Esophagus squamous epithelium (tissue), 5 donors: ENCODE data around the gene AFG3L2. TPM values are rescaled to one million over a fixed set of nuclear protein-coding genes. Genes with fewer than 3 reads are reported as not detected.

Experiments
- DNase-seq: peaks from one replicate; lab custom pipeline; 2025; lab: John Stamatoyannopoulos, UW
- H3K27ac ChIP-seq, 4 donors: fragments of 200-600 bp; sonication (generic); one replicate each; pipeline ENCODE4 v1.5.1; 2016 to 2019; ENCODE audit warnings: mild to moderate bottlenecking in 1 of 4
- H3K27me3 ChIP-seq, 4 donors: fragments of 200-600 bp; sonication (generic); 1 replicate in 3 of 4; 2 replicates in 1 of 4; pipeline versions ENCODE4 v1.5.1 to v1.6.0; 2017 to 2021; ENCODE audit warnings: antibody characterized with exemption in 1 of 4
- H3K36me3 ChIP-seq, 3 donors: fragments of 200-600 bp; sonication (generic); one replicate each; pipeline ENCODE4 v1.5.1; 2016 to 2019
- H3K4me1 ChIP-seq, 3 donors: fragments of 200-600 bp; sonication (generic); one replicate each; pipeline ENCODE4 v1.5.1; 2017 to 2019
- H3K4me3 ChIP-seq, 4 donors: fragments of 200-600 bp; sonication (generic); 1 replicate in 3 of 4; 2 replicates in 1 of 4; pipeline ENCODE4 v1.5.1; 2016 to 2019; ENCODE audit warnings: mild to moderate bottlenecking in 2 of 4, moderate library complexity in 1 of 4
- H3K9me3 ChIP-seq, 3 donors: fragments of 200-600 bp; sonication (generic); one replicate each; pipeline ENCODE4 v1.5.1; 2016 to 2019
- POLR2A ChIP-seq, 4 donors: fragments of 450-650 bp; IDR thresholded peaks; one replicate each; pipeline ENCODE4 v1.6.1; 2017; ENCODE audit warnings: antibody characterized with exemption in 4 of 4, mild to moderate bottlenecking in 4 of 4, moderate library complexity in 3 of 4
- WGBS, 2 donors: methylation state at CpG; one replicate each; pipeline ENCODE4 v1.1.5; 2018; 5-methylcytosine and 5-hydroxymethylcytosine counted together
- intact Hi-C: fragments of 100-400 bp; cut with DNase I; formaldehyde crosslinking; loops from one replicate; pipeline ENCODE4 v1.15.0; 2022
- total RNA-seq, 4 donors: library from RNA; depleted of rRNA; stranded (reverse); fragments of >200 nt; gene quantifications; one replicate each; pipeline ENCODE4 v1.1.0, GENCODE V29; 2016
- TF ChIP-seq, protein P1 (sequence below), 6 experiments: fragments of 450-650 bp in 4 of 6; fragments of 200-600 bp in 2 of 6; sonication (generic) in 2 of 6; IDR thresholded peaks; one replicate each; pipeline ENCODE4 v1.5.1; 2016 to 2019; ENCODE audit warnings: antibody characterized with exemption in 6 of 6, mild to moderate bottlenecking in 4 of 6, moderate library complexity in 4 of 6
- donor health status: DM: yes; HTN: yes; CAD: no.

Gene AFG3L2
- total RNA-seq, 4 donors from 2014 or later: 41.5 to 62.9 (median 58.1) TPM

DNA sequence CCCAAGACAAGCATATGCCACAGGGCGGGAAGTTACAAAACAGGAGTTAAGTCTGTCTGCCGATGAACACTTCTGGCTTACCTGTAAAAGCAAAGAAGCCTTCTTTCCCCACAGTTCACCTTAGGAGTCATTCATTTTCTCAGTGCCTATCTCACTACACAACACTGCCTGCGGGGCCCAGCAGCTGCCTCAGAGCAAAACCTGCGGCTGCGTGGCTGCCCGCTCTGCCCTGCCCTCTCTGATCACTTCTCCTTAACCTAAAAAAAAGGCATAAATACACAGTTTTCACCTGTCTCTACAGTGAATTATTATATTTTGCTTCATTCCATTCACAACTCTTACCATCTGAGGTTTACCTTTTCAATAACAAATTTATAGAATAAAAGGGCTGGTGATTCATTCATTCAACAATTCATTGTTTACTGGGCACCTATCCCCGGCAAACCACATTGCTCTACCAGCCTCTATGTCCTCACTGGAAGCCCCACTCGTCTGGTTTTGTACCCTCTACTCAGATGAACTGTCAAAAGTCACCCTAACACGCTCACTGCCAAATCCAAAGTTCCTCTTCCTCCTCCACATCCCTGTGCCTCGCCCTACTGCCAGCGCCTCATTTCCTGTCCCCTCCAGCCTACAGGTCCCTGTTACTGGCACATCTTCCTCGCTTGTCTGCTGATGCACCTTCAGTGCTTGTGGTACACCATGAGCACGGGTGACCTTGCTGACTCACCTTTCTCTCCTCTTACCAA, 31.4 kb downstream of the AFG3L2 start:
- TF ChIP-seq, protein P1, sequence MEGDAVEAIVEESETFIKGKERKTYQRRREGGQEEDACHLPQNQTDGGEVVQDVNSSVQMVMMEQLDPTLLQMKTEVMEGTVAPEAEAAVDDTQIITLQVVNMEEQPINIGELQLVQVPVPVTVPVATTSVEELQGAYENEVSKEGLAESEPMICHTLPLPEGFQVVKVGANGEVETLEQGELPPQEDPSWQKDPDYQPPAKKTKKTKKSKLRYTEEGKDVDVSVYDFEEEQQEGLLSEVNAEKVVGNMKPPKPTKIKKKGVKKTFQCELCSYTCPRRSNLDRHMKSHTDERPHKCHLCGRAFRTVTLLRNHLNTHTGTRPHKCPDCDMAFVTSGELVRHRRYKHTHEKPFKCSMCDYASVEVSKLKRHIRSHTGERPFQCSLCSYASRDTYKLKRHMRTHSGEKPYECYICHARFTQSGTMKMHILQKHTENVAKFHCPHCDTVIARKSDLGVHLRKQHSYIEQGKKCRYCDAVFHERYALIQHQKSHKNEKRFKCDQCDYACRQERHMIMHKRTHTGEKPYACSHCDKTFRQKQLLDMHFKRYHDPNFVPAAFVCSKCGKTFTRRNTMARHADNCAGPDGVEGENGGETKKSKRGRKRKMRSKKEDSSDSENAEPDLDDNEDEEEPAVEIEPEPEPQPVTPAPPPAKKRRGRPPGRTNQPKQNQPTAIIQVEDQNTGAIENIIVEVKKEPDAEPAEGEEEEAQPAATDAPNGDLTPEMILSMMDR (IDR thresholded peaks at IDR 0.05): no peak
- WGBS, 2 donors: 79 to 90% methylated on average over 13 of the region's 13 CpGs
- DNase-seq: no peak
- intact Hi-C loops: no loop called here
- peaks cover 22 to 100% (median 55%) of the 10 kb centered on the region in 3 donors for H3K36me3 ChIP-seq
- no peaks in the 10 kb centered on the region for H3K4me1 ChIP-seq
- H3K4me3 ChIP-seq: no peak overlapping the region
- H3K9me3 ChIP-seq: no peaks in the 10 kb centered on the region
- no peaks in the 10 kb centered on the region for H3K27me3 ChIP-seq
- no peak overlapping the region for H3K27ac ChIP-seq

DNA sequence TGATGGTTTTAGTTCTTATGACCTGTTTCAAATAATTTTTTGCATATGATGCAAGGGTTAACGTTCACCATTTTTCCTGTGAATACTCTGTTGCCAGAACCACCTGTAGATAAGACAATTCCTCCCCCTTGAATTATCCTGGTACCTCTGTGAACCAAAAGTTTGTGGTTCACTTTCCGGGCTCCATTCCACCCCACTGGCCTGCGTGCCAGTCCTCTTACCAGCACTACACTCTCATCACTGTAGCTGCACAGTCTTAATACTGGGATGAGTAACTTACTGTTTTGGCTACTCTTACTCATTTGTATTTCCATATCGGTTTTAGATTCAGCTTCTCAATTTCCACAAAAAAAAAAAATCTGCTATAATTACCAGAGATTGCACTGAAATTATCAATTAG, 34.4 kb downstream of the AFG3L2 start:
- no peaks in the 10 kb centered on the region for H3K9me3 ChIP-seq
- WGBS, 2 donors: 89 to 96% methylated on average over 4 of the region's 4 CpGs
- TF ChIP-seq POLR2A (IDR thresholded peaks at IDR 0.05): no peak
- TF ChIP-seq, protein P1 (IDR thresholded peaks at IDR 0.05): no peak
- peaks cover 16 to 100% (median 50%) of the 10 kb centered on the region in 3 donors for H3K36me3 ChIP-seq
- H3K4me3 ChIP-seq: no peak overlapping the region
- intact Hi-C loops: no loop called here
- H3K4me1 ChIP-seq: no peaks in the 10 kb centered on the region
- no peak overlapping the region for H3K27ac ChIP-seq
- DNase-seq: no peak
- no peaks in the 10 kb centered on the region for H3K27me3 ChIP-seq

DNA sequence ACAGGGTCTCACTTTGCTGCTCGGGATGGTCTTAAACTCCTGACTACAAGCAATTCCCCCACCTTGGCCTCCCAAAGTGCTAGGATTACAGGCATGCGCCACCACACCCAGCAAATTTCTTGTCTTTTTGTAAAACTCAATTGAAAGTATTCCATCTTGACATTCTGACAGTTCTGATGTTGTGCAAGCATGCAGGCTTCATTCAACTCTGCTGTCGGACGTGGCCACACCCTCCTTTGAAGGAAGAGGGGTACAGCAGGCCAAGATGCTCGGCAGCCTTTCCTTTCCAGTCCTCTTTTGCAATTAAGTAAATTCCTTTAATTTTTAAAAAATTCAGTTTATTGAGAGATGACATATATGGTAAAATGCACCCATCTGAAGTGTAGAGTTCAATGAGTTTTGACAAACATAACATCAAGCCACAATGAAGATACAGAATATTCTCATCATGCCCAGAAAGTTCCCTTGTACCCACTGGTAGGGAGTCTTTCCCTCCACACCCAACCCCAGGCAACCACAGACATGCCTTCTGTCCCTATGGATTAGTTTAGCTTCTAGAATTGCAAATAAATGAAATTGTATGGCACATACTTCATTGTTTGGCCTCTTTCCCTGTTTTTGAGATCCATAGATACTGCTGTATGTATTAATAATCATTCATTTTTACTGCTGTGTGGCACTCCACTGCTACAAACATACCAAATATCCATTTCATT, 35.9 kb downstream of the AFG3L2 start:
- Histone ChIP-seq H3K27ac (no peak overlapping the region), H3K4me1 (no peaks in the 10 kb centered on the region), H3K36me3 (peaks cover 10 to 100% (median 40%) of the 10 kb centered on the region in 3 donors), H3K9me3 (no peaks in the 10 kb centered on the region), H3K4me3 (no peak overlapping the region), H3K27me3 (no peaks in the 10 kb centered on the region)
- DNase-seq: no peak
- TF ChIP-seq, protein P1 (IDR thresholded peaks at IDR 0.05): no peak
- TF ChIP-seq POLR2A (IDR thresholded peaks at IDR 0.05): no peak
- intact Hi-C loops: no loop called here
- WGBS, 2 donors: 83 to 88% methylated on average over 5 of the region's 5 CpGs

DNA sequence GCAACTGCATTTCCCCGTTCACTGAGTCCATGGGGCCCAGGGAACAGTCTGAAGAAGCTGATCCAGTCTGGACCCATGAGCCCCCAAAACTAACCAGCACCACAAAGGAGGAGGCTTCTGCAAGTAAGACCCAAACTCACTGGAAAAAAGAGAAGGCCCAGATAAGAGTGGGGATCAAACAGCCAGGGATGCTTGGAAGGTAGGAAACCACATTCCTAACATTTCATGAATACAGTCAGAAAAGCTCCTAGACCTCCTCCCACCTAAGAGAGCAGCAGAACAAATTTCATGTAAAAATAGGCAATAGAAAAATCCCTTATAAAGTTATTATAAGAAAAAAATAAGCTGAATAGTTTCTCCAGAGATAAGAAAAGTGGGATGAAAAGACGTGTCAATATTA, 38.6 kb downstream of the AFG3L2 start:
- TF ChIP-seq POLR2A (IDR thresholded peaks at IDR 0.05): no peak
- TF ChIP-seq, protein P1 (IDR thresholded peaks at IDR 0.05): no peak
- peaks cover 0 to 100% (median 19%) of the 10 kb centered on the region in 3 donors for H3K36me3 ChIP-seq

DNA sequence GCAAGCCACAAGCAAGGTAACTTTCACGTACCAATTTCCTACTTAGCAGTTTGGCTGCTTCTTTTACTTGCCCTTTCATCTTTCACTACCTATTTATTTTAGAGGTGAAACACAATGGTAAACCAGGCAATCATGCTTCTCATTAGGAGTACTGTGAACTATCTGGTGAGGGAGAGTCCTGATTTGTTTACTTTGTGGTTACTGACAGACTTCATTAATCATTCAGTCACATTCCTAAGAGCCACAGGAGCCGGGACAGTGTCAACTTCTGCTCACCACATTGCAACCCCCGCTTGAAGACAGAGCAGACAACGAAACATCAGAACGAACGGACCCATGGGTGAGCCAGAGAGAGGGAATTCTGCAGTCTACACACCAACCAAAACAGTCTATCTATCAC, 40.1 kb downstream of the AFG3L2 start:
- no peak for TF ChIP-seq POLR2A (IDR thresholded peaks at IDR 0.05)
- TF ChIP-seq, protein P1 (IDR thresholded peaks at IDR 0.05): no peak
- WGBS, 2 donors: 66 to 81% methylated on average over 6 of the region's 6 CpGs
- Histone ChIP-seq H3K9me3 (no peaks in the 10 kb centered on the region), H3K4me1 (no peaks in the 10 kb centered on the region), H3K4me3 (no peak overlapping the region), H3K27ac (peak overlapping the region in 1 of 4 donors; percentile 5), H3K36me3 (peaks cover 0 to 91% (median 10%) of the 10 kb centered on the region in 3 donors), H3K27me3 (no peaks in the 10 kb centered on the region)
- DNase-seq: no peak
- intact Hi-C loops: no loop called here

More for the DNA sequence above, 38.6 kb downstream of the AFG3L2 start:
- intact Hi-C loops: no loop called here
- Histone ChIP-seq H3K9me3 (no peaks in the 10 kb centered on the region), H3K27ac (no peak overlapping the region), H3K27me3 (no peaks in the 10 kb centered on the region), H3K4me3 (no peak overlapping the region), H3K4me1 (no peaks in the 10 kb centered on the region)
- WGBS, 2 donors: 94 to 96% methylated on average over 1 to 2 of the region's 2 CpGs
- DNase-seq: no peak
